ENCODE results near the gene FAM72A.
"Not testable (repeated sequence)": the region's sequence is repeated elsewhere in the genome, so short reads cannot be mapped to it uniquely, and the experiment has no call there.

DNA sequence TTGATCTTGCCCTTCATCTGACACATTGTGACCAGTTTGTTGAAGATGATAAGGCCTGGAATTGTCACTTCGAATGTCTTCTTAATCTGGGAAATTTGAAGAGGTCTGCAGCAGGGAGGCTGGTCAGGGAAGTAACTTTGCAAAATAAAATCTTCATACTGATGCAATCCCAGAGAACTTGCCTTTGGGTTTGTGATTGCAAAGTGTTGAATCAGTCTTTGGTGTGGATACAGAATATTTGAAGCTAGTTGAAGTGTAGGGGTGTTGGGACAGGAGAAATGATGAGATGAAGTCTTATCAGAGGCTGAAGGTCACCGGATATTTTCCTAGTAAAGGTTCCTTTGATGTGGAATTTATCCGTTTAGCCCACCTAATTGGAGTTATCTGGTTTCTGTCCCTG lies 42.8 kb upstream of the FAM72A start:
- not testable (repeated sequence) for TF ChIP-seq TARDBP (IDR thresholded peaks at IDR 0.05); SP1 (IDR thresholded peaks at IDR 0.05); NFRKB (IDR thresholded peaks at IDR 0.05); ZNF384 (IDR thresholded peaks at IDR 0.05); HDGF (IDR thresholded peaks at IDR 0.05; ENCODE audit: borderline replicate concordance); BHLHE40 (IDR thresholded peaks at IDR 0.05; ENCODE audit: borderline replicate concordance); FOXM1 (IDR thresholded peaks at IDR 0.05; ENCODE audit: borderline replicate concordance)
